ENCODE data around the gene RTL9. TPM values are rescaled to one million over a fixed set of nuclear protein-coding genes. Genes with fewer than 3 reads are reported as not detected.

Gene RTL9
- 10 to 100 TPM in 1 of 2 donors, not detected in 1; 56.7 TPM for total RNA-seq

- no peaks in the 10 kb centered on the region for H3K9me3 ChIP-seq
- 84% methylated on average over 2 of the region's 2 CpGs for WGBS
- no peak for DNase-seq (ENCODE audit: low spot score)
- no peak for TF ChIP-seq POLR2AphosphoS5 (IDR thresholded peaks at IDR 0.05)
- TF ChIP-seq CTCF (IDR thresholded peaks at IDR 0.05): no peak
- H3K27ac ChIP-seq: no peak within 1 kb of the TSS
- no peak within 1 kb of the TSS for H3K4me3 ChIP-seq
- intact Hi-C loops (cut with DNase I): no loop called here
- H3K4me1 ChIP-seq (replicated peaks): no peaks in the 10 kb centered on the region
- no peaks in the 10 kb centered on the region for H3K27me3 ChIP-seq (replicated peaks; ENCODE audit: insufficient read depth)
- no peaks in the 10 kb centered on the region for H3K36me3 ChIP-seq
Observed at GRCh38 chrX:110358548-110358947, at the start of gene RTL9. TSS of gene RTL9 (plus strand) at chrX:110358848. CDS start at chrX:110450618, 91,770 bp downstream.

GRCh38 chrX:110310000-110310790, 48.5 kb upstream of the RTL9 start:
- intact Hi-C loops (cut with DNase I): loop anchor here (10.0 kb wide), 2 partner anchors 135 to 575 kb away; partner anchors contain the start of gene ACSL4
- H3K36me3 ChIP-seq: no peaks in the 10 kb centered on the region
- DNase-seq (ENCODE audit: low spot score): no peak
- no peaks in the 10 kb centered on the region for H3K4me1 ChIP-seq (replicated peaks)
- no peaks in the 10 kb centered on the region for H3K9me3 ChIP-seq
- H3K27me3 ChIP-seq (replicated peaks; ENCODE audit: insufficient read depth): no peaks in the 10 kb centered on the region
- WGBS: 23% methylated on average over 1 of the region's 1 CpG
- no peak overlapping the region for H3K27ac ChIP-seq
- H3K4me3 ChIP-seq: no peak overlapping the region
- TF ChIP-seq POLR2A (IDR thresholded peaks at IDR 0.05) (no peak), POLR2AphosphoS5 (IDR thresholded peaks at IDR 0.05) (no peak), CTCF (IDR thresholded peaks at IDR 0.05) (no peak)

GRCh38 chrX:110310896-110311295, 47.8 kb upstream of the RTL9 start:
- TF ChIP-seq POLR2A (IDR thresholded peaks at IDR 0.05): no peak
- no peak for TF ChIP-seq POLR2AphosphoS5 (IDR thresholded peaks at IDR 0.05)
- no peak for TF ChIP-seq CTCF (IDR thresholded peaks at IDR 0.05)
- 64% methylated on average over 1 of the region's 1 CpG for WGBS
- Histone ChIP-seq H3K9me3 (no peaks in the 10 kb centered on the region), H3K27me3 (replicated peaks; ENCODE audit: insufficient read depth) (no peaks in the 10 kb centered on the region), H3K36me3 (no peaks in the 10 kb centered on the region), H3K27ac (no peak overlapping the region), H3K4me3 (no peak overlapping the region), H3K4me1 (replicated peaks) (no peaks in the 10 kb centered on the region)
- no peak for DNase-seq (ENCODE audit: low spot score)
- intact Hi-C loops (cut with DNase I): loop anchor here (10.0 kb wide), 2 partner anchors 136 to 576 kb away; partner anchors contain the start of gene ACSL4

GRCh38 chrX:110311437-110312230, 47.0 kb upstream of the RTL9 start:
- Histone ChIP-seq H3K36me3 (no peaks in the 10 kb centered on the region), H3K27me3 (replicated peaks; ENCODE audit: insufficient read depth) (no peaks in the 10 kb centered on the region), H3K4me3 (no peak overlapping the region), H3K4me1 (replicated peaks) (no peaks in the 10 kb centered on the region), H3K9me3 (no peaks in the 10 kb centered on the region), H3K27ac (no peak overlapping the region)
- TF ChIP-seq POLR2AphosphoS5 (IDR thresholded peaks at IDR 0.05) (no peak), CTCF (IDR thresholded peaks at IDR 0.05) (no peak), POLR2A (IDR thresholded peaks at IDR 0.05) (no peak)
- WGBS: 96% methylated on average over 1 of the region's 1 CpG
- no peak for DNase-seq (ENCODE audit: low spot score)
- intact Hi-C loops (cut with DNase I): loop anchor here (10.0 kb wide), 2 partner anchors 137 to 577 kb away; partner anchors contain the start of gene ACSL4

Measured in prostate gland (tissue), 2 donors.